WERI-Rb-1 (cell line): ENCODE data around the gene WDFY2.
A peak's percentile ranks its signal among the peaks of the same experiment; 100 is the strongest.

Experiments
- DNase-seq: peaks from one replicate; pipeline ENCODE4 v3.0.0-alpha.2; 2020
- H3K27ac ChIP-seq: fragments of 250-450 bp; sonication (Bioruptor Pico); 2 replicates; pipeline ENCODE4 v1.5.1; 2020; ENCODE audit warnings: mild to moderate bottlenecking, moderate library complexity
- H3K27me3 ChIP-seq: fragments of 250-450 bp; sonication (Bioruptor Pico); 2 replicates; pipeline ENCODE4 v1.5.1; 2021; ENCODE audit warnings: mild to moderate bottlenecking, low read depth, moderate library complexity; ENCODE audit not compliant: insufficient read depth, severe bottlenecking
- H3K36me3 ChIP-seq: fragments of 250-450 bp; sonication (Bioruptor Pico); 2 replicates; pipeline ENCODE4 v1.5.1; 2020; ENCODE audit warnings: mild to moderate bottlenecking, moderate library complexity
- H3K4me3 ChIP-seq: 2 replicates; pipeline ENCODE4 v1.5.1; 2011; ENCODE audit warnings: low read depth, mild to moderate bottlenecking, control low read depth, low read length
- H3K9me3 ChIP-seq: fragments of 250-450 bp; sonication (Bioruptor Pico); 2 replicates; pipeline ENCODE4 v1.5.1; 2021; ENCODE audit warnings: mild to moderate bottlenecking, moderate library complexity; ENCODE audit not compliant: severe bottlenecking
- TF ChIP-seq, protein P1 (sequence below): IDR thresholded peaks from 2 replicates; pipeline ENCODE4 v1.5.1; 2011; ENCODE audit warnings: low read depth, mild to moderate bottlenecking, control low read depth, inconsistent platforms, low read length

Gene WDFY2

DNA sequence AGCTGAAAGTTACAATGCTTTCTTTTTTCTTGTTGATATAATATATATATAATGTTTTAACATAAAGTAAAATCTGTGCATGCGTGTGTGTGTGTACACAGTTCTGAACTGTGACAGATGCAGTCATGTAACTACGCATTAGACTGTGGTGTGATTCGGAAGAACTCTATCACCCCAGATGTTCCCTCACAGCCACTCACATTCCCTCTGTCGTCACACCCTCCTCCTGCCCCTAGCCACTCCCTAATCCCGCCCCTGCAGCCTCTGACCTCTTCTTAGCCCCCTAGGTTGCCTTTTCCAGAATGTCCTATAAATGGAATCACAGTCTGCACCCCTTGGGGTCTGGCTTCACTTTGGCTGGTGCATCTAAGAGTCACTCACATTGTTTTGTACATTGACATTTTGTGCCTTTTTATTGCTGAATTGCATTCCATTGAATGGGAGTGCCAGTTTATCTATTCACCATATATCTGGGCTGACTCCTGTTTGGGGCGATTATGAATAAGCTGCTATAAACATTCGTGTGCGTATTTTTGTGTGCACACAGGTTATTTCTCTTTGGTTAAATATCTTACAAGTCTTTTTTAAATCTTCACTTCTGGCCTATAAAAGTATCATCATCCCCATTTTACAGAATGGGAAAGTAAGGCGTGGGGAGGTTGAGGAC is 199.3 kb downstream of the WDFY2 start:
- DNase-seq = no peak

DNA sequence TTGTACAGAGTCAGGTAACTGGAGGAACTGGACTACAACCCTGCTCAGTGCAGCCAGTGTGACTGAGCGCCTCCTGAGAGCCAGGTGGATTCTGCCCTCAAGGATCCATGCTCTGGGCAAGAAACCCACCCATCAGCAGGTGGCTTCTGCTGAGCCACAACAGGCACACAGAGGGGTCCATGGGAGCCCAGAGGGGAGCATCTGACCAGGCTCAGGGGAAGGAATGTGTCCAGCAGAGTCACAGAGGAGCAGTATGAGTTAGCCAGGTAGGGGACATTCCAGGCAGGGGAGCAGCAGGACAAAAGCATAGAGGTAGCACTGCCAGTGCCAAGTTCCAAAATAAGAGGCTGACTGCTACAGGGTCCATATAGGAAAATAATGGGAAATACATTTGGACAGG is 199.8 kb downstream of the WDFY2 start:
- no peak overlapping the region for H3K27ac ChIP-seq
- H3K27me3 ChIP-seq = no peaks in the 10 kb centered on the region
- no peaks in the 10 kb centered on the region for H3K36me3 ChIP-seq
- TF ChIP-seq, protein P1, sequence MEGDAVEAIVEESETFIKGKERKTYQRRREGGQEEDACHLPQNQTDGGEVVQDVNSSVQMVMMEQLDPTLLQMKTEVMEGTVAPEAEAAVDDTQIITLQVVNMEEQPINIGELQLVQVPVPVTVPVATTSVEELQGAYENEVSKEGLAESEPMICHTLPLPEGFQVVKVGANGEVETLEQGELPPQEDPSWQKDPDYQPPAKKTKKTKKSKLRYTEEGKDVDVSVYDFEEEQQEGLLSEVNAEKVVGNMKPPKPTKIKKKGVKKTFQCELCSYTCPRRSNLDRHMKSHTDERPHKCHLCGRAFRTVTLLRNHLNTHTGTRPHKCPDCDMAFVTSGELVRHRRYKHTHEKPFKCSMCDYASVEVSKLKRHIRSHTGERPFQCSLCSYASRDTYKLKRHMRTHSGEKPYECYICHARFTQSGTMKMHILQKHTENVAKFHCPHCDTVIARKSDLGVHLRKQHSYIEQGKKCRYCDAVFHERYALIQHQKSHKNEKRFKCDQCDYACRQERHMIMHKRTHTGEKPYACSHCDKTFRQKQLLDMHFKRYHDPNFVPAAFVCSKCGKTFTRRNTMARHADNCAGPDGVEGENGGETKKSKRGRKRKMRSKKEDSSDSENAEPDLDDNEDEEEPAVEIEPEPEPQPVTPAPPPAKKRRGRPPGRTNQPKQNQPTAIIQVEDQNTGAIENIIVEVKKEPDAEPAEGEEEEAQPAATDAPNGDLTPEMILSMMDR = no peak
- H3K9me3 ChIP-seq = no peaks in the 10 kb centered on the region
- DNase-seq = no peak
- no peak overlapping the region for H3K4me3 ChIP-seq

More for the DNA sequence above, 199.3 kb downstream of the WDFY2 start:
- Histone ChIP-seq H3K9me3 (no peaks in the 10 kb centered on the region), H3K36me3 (no peaks in the 10 kb centered on the region), H3K27me3 (no peaks in the 10 kb centered on the region), H3K4me3 (no peak overlapping the region), H3K27ac (no peak overlapping the region)
- TF ChIP-seq, protein P1 = no peak

GRCh38 chr13:51785712-51786424 is 201.6 kb downstream of the WDFY2 start:
- Histone ChIP-seq H3K9me3 (no peaks in the 10 kb centered on the region), H3K4me3 (no peak overlapping the region), H3K27ac (peak overlapping the region; percentile 89), H3K36me3 (no peaks in the 10 kb centered on the region), H3K27me3 (no peaks in the 10 kb centered on the region)
- peak; percentile 89 for DNase-seq
- TF ChIP-seq, protein P1 = no peak

- H3K9me3 ChIP-seq = no peaks in the 10 kb centered on the region
- H3K27me3 ChIP-seq = no peaks in the 10 kb centered on the region
- H3K4me3 ChIP-seq = peak overlapping the region; percentile 18; the same call in 1 of the 2 replicates
- H3K27ac ChIP-seq = peak overlapping the region; percentile 89
- no peak for DNase-seq
- H3K36me3 ChIP-seq = no peaks in the 10 kb centered on the region
- TF ChIP-seq, protein P1 = no peak
Observed at GRCh38 chr13:51786425-51787265, 202.4 kb downstream of the WDFY2 start.

- Histone ChIP-seq H3K27ac (no peak overlapping the region), H3K4me3 (no peak overlapping the region), H3K9me3 (no peaks in the 10 kb centered on the region), H3K27me3 (no peaks in the 10 kb centered on the region), H3K36me3 (no peaks in the 10 kb centered on the region)
- no peak for DNase-seq
- TF ChIP-seq, protein P1 = no peak
Observed at GRCh38 chr13:51793570-51794271, 209.5 kb downstream of the WDFY2 start.
